Upper lobe of left lung (tissue), 6 donors: ENCODE data around the gene TRDN. TPM values are rescaled to one million over a fixed set of nuclear protein-coding genes. Genes with fewer than 3 reads are reported as not detected.

Source experiments
- ATAC-seq, 2 donors: fragments of 200-7000 bp; cut with Tn5 transposase; one replicate each; pipeline ENCODE4 v1.9.1; 2022; ENCODE audit warnings: mild to moderate bottlenecking in 2 of 2, moderate library complexity in 2 of 2; ENCODE audit not compliant: low FRiP score in 2 of 2
- DNase-seq, 2 donors: peaks; one replicate each; pipeline ENCODE4 v3.0.0-alpha.2; 2019 to 2020
- H3K27ac ChIP-seq, 4 donors: fragments of 200-600 bp; sonication (generic); one replicate each; pipeline ENCODE4 v1.5.1; 2016 to 2019
- H3K27me3 ChIP-seq, 4 donors: fragments of 200-600 bp; sonication (generic); one replicate each; pipeline ENCODE4 v1.5.1; 2017 to 2019
- H3K36me3 ChIP-seq, 4 donors: fragments of 200-600 bp; sonication (generic); one replicate each; pipeline ENCODE4 v1.5.1; 2016 to 2019
- H3K4me1 ChIP-seq, 4 donors: fragments of 200-600 bp; sonication (generic); one replicate each; pipeline ENCODE4 v1.5.1; 2018 to 2019
- H3K4me3 ChIP-seq, 4 donors: fragments of 200-600 bp; sonication (generic); one replicate each; pipeline ENCODE4 v1.5.1; 2017 to 2019; ENCODE audit warnings: mild to moderate bottlenecking in 2 of 4, moderate library complexity in 1 of 4
- H3K9me3 ChIP-seq, 4 donors: fragments of 200-600 bp; sonication (generic); one replicate each; pipeline ENCODE4 v1.5.1; 2018 to 2019
- CTCF ChIP-seq, 6 experiments: fragments of 450-650 bp in 4 of 6; fragments of 200-600 bp in 2 of 6; sonication (generic) in 2 of 6; IDR thresholded peaks; one replicate each; pipeline ENCODE4 v1.5.1; 2016 to 2019; ENCODE audit warnings: antibody characterized with exemption in 6 of 6
- EP300 ChIP-seq, 4 donors: sonication (generic); formaldehyde crosslinking; IDR thresholded peaks; one replicate each; pipeline ENCODE4 v1.5.1; 2017; ENCODE audit warnings: antibody characterized with exemption in 4 of 4, control low read depth in 2 of 4
- POLR2A ChIP-seq, 4 donors: fragments of 450-650 bp; IDR thresholded peaks; one replicate each; pipeline ENCODE4 v1.5.1; 2016 to 2017; ENCODE audit warnings: antibody characterized with exemption in 4 of 4, mild to moderate bottlenecking in 2 of 4
- POLR2AphosphoS5 ChIP-seq, 2 donors: sonication (generic); formaldehyde crosslinking; IDR thresholded peaks; one replicate each; pipeline ENCODE4 v1.5.1; 2017; ENCODE audit warnings: antibody characterized with exemption in 2 of 2
- WGBS, 2 donors: methylation state at CpG; one replicate each; pipeline ENCODE4 v1.1.5; 2017 to 2018; 5-methylcytosine and 5-hydroxymethylcytosine counted together
- total RNA-seq, 6 donors: library from RNA; depleted of rRNA in 4 of 6; stranded (reverse); fragments of >200 nt in 4 of 6; gene quantifications; one replicate each; pipeline versions ENCODE4 v1.1.0 to v1.2.1, GENCODE V29; 2016 to 2021
- donor health status: DM: no; HTN: no; CAD: no; lungs with moderate emphysema.
- donor health status: DM: no; HTN: yes; CAD: no; lungs with severe emphysema.

Gene TRDN
- total RNA-seq, 6 donors from 2014 or later = 0.20 TPM; not detected in 5

- no peaks in the 10 kb centered on the region for H3K27me3 ChIP-seq
- H3K27ac ChIP-seq = no peak overlapping the region
- ATAC-seq (no peak), DNase-seq (no peak)
- H3K4me1 ChIP-seq = no peaks in the 10 kb centered on the region
- TF ChIP-seq POLR2A (IDR thresholded peaks at IDR 0.05) (no peak), EP300 (IDR thresholded peaks at IDR 0.05) (no peak), POLR2AphosphoS5 (IDR thresholded peaks at IDR 0.05) (no peak), CTCF (IDR thresholded peaks at IDR 0.05) (no peak)
- H3K36me3 ChIP-seq = no peaks in the 10 kb centered on the region
- no peaks in the 10 kb centered on the region for H3K9me3 ChIP-seq
- WGBS, 2 donors = 80 to 90% methylated on average over 1 of the region's 1 CpG
- H3K4me3 ChIP-seq = no peak overlapping the region
These were observed 231.8 kb downstream of the TRDN start for GRCh38 chr6:123404975-123405374.

- WGBS, 2 donors = 64 to 77% methylated on average over 2 of the region's 2 CpGs
- TF ChIP-seq EP300 (IDR thresholded peaks at IDR 0.05) (no peak), POLR2AphosphoS5 (IDR thresholded peaks at IDR 0.05) (no peak), POLR2A (IDR thresholded peaks at IDR 0.05) (no peak), CTCF (IDR thresholded peaks at IDR 0.05) (no peak)
- Histone ChIP-seq H3K9me3 (no peaks in the 10 kb centered on the region), H3K4me3 (no peak overlapping the region), H3K27me3 (no peaks in the 10 kb centered on the region), H3K4me1 (no peaks in the 10 kb centered on the region), H3K27ac (no peak overlapping the region), H3K36me3 (no peaks in the 10 kb centered on the region)
- ATAC-seq = no peak
- DNase-seq = no peak
These were observed 234.7 kb downstream of the TRDN start for GRCh38 chr6:123402052-123402451.

DNA sequence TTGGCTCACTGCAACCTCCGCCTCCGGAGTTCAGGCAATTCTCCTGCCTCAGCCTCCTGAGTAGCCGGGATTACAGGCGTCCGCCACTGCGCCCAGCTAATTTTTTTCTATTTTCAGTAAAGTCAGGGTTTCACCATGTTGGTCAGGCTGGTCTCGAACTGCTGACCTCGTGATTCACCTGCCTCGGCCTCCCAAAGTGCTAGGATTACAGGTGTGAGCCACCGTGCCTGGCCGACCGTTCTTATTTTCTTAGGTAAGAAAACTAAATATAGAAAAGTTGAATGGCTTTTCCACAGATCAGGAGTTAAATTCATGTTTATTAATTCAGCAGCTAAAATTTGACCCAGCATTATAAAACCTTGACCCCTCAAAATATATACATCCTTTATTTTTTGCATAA, 238.7 kb downstream of the TRDN start:
- Histone ChIP-seq H3K4me1 (no peaks in the 10 kb centered on the region), H3K36me3 (no peaks in the 10 kb centered on the region), H3K4me3 (no peak overlapping the region), H3K9me3 (no peaks in the 10 kb centered on the region), H3K27me3 (no peaks in the 10 kb centered on the region), H3K27ac (no peak overlapping the region)
- TF ChIP-seq CTCF (IDR thresholded peaks at IDR 0.05) (no peak), EP300 (IDR thresholded peaks at IDR 0.05) (no peak), POLR2A (IDR thresholded peaks at IDR 0.05) (no peak), POLR2AphosphoS5 (IDR thresholded peaks at IDR 0.05) (no peak)
- DNase-seq (peak in 1 of 2 donors; percentile 29), ATAC-seq (no peak)
- WGBS, 2 donors = 84 to 87% methylated on average over 12 of the region's 12 CpGs

DNA sequence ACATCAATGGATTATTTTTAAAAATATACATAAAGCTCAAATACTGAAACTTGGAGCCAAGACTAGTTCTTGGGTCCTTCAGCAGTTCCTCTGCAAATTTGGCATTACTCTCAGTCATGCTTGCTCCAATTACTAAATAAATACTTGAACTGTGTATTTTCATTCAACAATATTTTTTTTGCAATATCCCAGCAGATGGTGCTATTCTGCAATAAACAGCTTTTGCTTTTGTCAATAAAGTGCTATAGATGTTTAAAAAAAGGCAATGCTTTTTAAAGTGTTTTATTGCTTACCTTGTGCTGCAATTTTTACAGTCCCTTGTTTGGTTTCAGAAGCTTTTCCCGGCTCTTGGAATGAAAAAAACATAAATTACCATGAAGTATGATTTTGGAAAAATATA, 243.4 kb downstream of the TRDN start:
- ATAC-seq (no peak), DNase-seq (no peak)
- Histone ChIP-seq H3K36me3 (no peaks in the 10 kb centered on the region), H3K4me1 (no peaks in the 10 kb centered on the region), H3K4me3 (no peak overlapping the region), H3K9me3 (no peaks in the 10 kb centered on the region), H3K27me3 (no peaks in the 10 kb centered on the region), H3K27ac (no peak overlapping the region)
- TF ChIP-seq POLR2AphosphoS5 (IDR thresholded peaks at IDR 0.05) = no peak
- WGBS, 2 donors = 32 to 34% methylated on average over 1 of the region's 1 CpG

DNA sequence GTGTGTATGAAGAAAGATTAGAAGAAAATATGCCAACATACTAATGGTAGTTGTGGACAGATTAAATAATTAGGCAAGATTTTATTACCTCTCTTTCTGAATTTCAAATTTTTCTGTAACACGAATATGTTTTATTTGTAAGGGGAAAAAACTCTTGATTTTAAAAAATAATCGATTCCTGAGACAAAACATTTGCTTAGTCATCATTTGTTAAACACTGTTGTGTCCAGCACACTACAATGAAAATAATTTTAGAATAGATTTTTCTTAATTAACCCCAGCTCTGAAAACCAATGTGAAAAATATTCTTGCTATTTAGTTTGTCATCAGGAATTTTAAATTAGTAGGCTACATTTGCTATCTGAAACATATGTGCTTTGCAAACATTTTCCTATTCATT, 253.0 kb downstream of the TRDN start:
- 73% methylated on average over 2 of the region's 2 CpGs for WGBS, 2 donors

More for the DNA sequence above, 253.0 kb downstream of the TRDN start:
- Histone ChIP-seq H3K9me3 (no peaks in the 10 kb centered on the region), H3K4me1 (no peaks in the 10 kb centered on the region), H3K27me3 (no peaks in the 10 kb centered on the region), H3K36me3 (no peaks in the 10 kb centered on the region), H3K4me3 (no peak overlapping the region), H3K27ac (no peak overlapping the region)
- TF ChIP-seq CTCF (IDR thresholded peaks at IDR 0.05) (no peak), EP300 (IDR thresholded peaks at IDR 0.05) (no peak), POLR2A (IDR thresholded peaks at IDR 0.05) (no peak), POLR2AphosphoS5 (IDR thresholded peaks at IDR 0.05) (no peak)
- DNase-seq (no peak), ATAC-seq (no peak)
